Breast epithelium (tissue), 3 donors: ENCODE results near the gene IL25.

ENCODE experiments used
- CTCF ChIP-seq, 3 donors: fragments of 450-650 bp; IDR thresholded peaks; one replicate each; pipeline ENCODE4 v1.5.1; 2016 to 2017; ENCODE audit warnings: antibody characterized with exemption in 3 of 3, mild to moderate bottlenecking in 3 of 3, moderate library complexity in 3 of 3
- POLR2A ChIP-seq: fragments of 450-650 bp; IDR thresholded peaks from one replicate; pipeline ENCODE4 v1.6.1; 2016; ENCODE audit warnings: antibody characterized with exemption, mild to moderate bottlenecking, moderate library complexity
- POLR2AphosphoS5 ChIP-seq, 3 donors: sonication (generic); formaldehyde crosslinking; IDR thresholded peaks; one replicate each; pipeline ENCODE4 v1.6.1; 2017; ENCODE audit warnings: antibody characterized with exemption in 3 of 3

- TF ChIP-seq CTCF (IDR thresholded peaks at IDR 0.05) (no peak), POLR2A (no peak), POLR2AphosphoS5 (IDR thresholded peaks at IDR 0.05) (no peak)
These were observed 24.3 kb upstream of the IL25 start for GRCh38 chr14:23348297-23348655.
